ENCODE results near the gene RPS13. TPM values are rescaled to one million over a fixed set of nuclear protein-coding genes. Genes with fewer than 3 reads are reported as not detected.
"Not testable (repeated sequence)": the region's sequence is repeated elsewhere in the genome, so short reads cannot be mapped to it uniquely, and the experiment has no call there.

The RPS13 gene
- total and polyA plus RNA-seq, 2 donors (not counting 1 experiment from before 2014, with no cell fraction given): 941 to 1,064 TPM

- DNase-seq (ENCODE audit: low read depth in 2 of 2): no peak
- no peak overlapping the region for H3K4me3 ChIP-seq (replicated peaks in 1 of 4; ENCODE audit: control extremely low read depth in 1 of 4, insufficient read depth in 1 of 4, low read depth in 3 of 4, low read length in 4 of 4)
- H3K9ac ChIP-seq (ENCODE audit: insufficient read depth, low read length): no peak overlapping the region
- H3K9me3 ChIP-seq (ENCODE audit: control insufficient read depth, insufficient read depth, low read depth, low read length): no peaks in the 10 kb centered on the region
- no peak overlapping the region for H3K4me2 ChIP-seq (ENCODE audit: extremely low read depth, insufficient read depth, low read length)
- no peak overlapping the region for H3K27ac ChIP-seq (ENCODE audit: insufficient read depth, low read length)
- no peak overlapping the region for H2AFZ ChIP-seq (ENCODE audit: low read length)
- no peak for TF ChIP-seq EZH2 (IDR thresholded peaks at IDR 0.05; ENCODE audit: low read length, missing control alignments)
- TF ChIP-seq CTCF (conservative IDR thresholded peaks at IDR 0.05 in 1 of 2, IDR thresholded peaks at IDR 0.05 in 1 of 2; ENCODE audit: low read depth in 1 of 2, low read length in 2 of 2): no peak
- no peaks in the 10 kb centered on the region for H4K20me1 ChIP-seq (ENCODE audit: control insufficient read depth, extremely low read depth, insufficient read depth, low read length)
- H3K27me3 ChIP-seq (ENCODE audit: control insufficient read depth, insufficient read depth, low read length): no peaks in the 10 kb centered on the region
- H3K79me2 ChIP-seq (ENCODE audit: control insufficient read depth, insufficient read depth, low read length): no peaks in the 10 kb centered on the region
- no peaks in the 10 kb centered on the region for H3K4me1 ChIP-seq (ENCODE audit: control insufficient read depth, extremely low read depth, insufficient read depth, low read length)
- no peaks in the 10 kb centered on the region for H3K36me3 ChIP-seq (ENCODE audit: control insufficient read depth, insufficient read depth, low read length)
Observed at GRCh38 chr11:17102462-17102861, 25.0 kb upstream of the RPS13 start.

GRCh38 chr11:17098658-17099057 is 21.2 kb upstream of the RPS13 start:
- Histone ChIP-seq H3K4me3 (replicated peaks in 1 of 4; ENCODE audit: control extremely low read depth in 1 of 4, insufficient read depth in 1 of 4, low read depth in 3 of 4, low read length in 4 of 4) (no peak overlapping the region), H3K4me2 (ENCODE audit: extremely low read depth, insufficient read depth, low read length) (no peak overlapping the region), H4K20me1 (ENCODE audit: control insufficient read depth, extremely low read depth, insufficient read depth, low read length) (no peaks in the 10 kb centered on the region), H3K36me3 (ENCODE audit: control insufficient read depth, insufficient read depth, low read length) (peaks cover 2% of the 10 kb centered on the region), H3K9ac (ENCODE audit: insufficient read depth, low read length) (no peak overlapping the region), H3K4me1 (ENCODE audit: control insufficient read depth, extremely low read depth, insufficient read depth, low read length) (no peaks in the 10 kb centered on the region), H3K27me3 (ENCODE audit: control insufficient read depth, insufficient read depth, low read length) (no peaks in the 10 kb centered on the region), H3K9me3 (ENCODE audit: control insufficient read depth, insufficient read depth, low read depth, low read length) (no peaks in the 10 kb centered on the region), H3K27ac (ENCODE audit: insufficient read depth, low read length) (no peak overlapping the region), H2AFZ (ENCODE audit: low read length) (no peak overlapping the region), H3K79me2 (ENCODE audit: control insufficient read depth, insufficient read depth, low read length) (no peaks in the 10 kb centered on the region)
- no peak for DNase-seq (ENCODE audit: low read depth in 2 of 2)
- TF ChIP-seq EZH2 (IDR thresholded peaks at IDR 0.05; ENCODE audit: low read length, missing control alignments): no peak
- no peak for TF ChIP-seq CTCF (conservative IDR thresholded peaks at IDR 0.05 in 1 of 2, IDR thresholded peaks at IDR 0.05 in 1 of 2; ENCODE audit: low read depth in 1 of 2, low read length in 2 of 2)

GRCh38 chr11:17098038-17098437 is 20.6 kb upstream of the RPS13 start:
- Histone ChIP-seq H3K36me3 (ENCODE audit: control insufficient read depth, insufficient read depth, low read length) (peaks cover 2% of the 10 kb centered on the region), H3K27me3 (ENCODE audit: control insufficient read depth, insufficient read depth, low read length) (no peaks in the 10 kb centered on the region), H2AFZ (ENCODE audit: low read length) (no peak overlapping the region), H3K9ac (ENCODE audit: insufficient read depth, low read length) (no peak overlapping the region), H3K9me3 (ENCODE audit: control insufficient read depth, insufficient read depth, low read depth, low read length) (no peaks in the 10 kb centered on the region), H3K4me1 (ENCODE audit: control insufficient read depth, extremely low read depth, insufficient read depth, low read length) (no peaks in the 10 kb centered on the region), H3K4me3 (replicated peaks in 1 of 4; ENCODE audit: control extremely low read depth in 1 of 4, insufficient read depth in 1 of 4, low read depth in 3 of 4, low read length in 4 of 4) (no peak overlapping the region), H3K79me2 (ENCODE audit: control insufficient read depth, insufficient read depth, low read length) (no peaks in the 10 kb centered on the region), H3K4me2 (ENCODE audit: extremely low read depth, insufficient read depth, low read length) (no peak overlapping the region), H4K20me1 (ENCODE audit: control insufficient read depth, extremely low read depth, insufficient read depth, low read length) (no peaks in the 10 kb centered on the region), H3K27ac (ENCODE audit: insufficient read depth, low read length) (no peak overlapping the region)
- TF ChIP-seq EZH2 (IDR thresholded peaks at IDR 0.05; ENCODE audit: low read length, missing control alignments) (no peak), CTCF (conservative IDR thresholded peaks at IDR 0.05 in 1 of 2, IDR thresholded peaks at IDR 0.05 in 1 of 2; ENCODE audit: low read depth in 1 of 2, low read length in 2 of 2) (no peak)
- no peak for DNase-seq (ENCODE audit: low read depth in 2 of 2)

- H3K4me1 ChIP-seq (ENCODE audit: control insufficient read depth, extremely low read depth, insufficient read depth, low read length); H3K36me3 ChIP-seq (ENCODE audit: control insufficient read depth, insufficient read depth, low read length); H3K9ac ChIP-seq (ENCODE audit: insufficient read depth, low read length); H2AFZ ChIP-seq (ENCODE audit: low read length); H3K4me3 ChIP-seq (replicated peaks in 1 of 4; ENCODE audit: control extremely low read depth in 1 of 4, insufficient read depth in 1 of 4, low read depth in 3 of 4, low read length in 4 of 4); H3K79me2 ChIP-seq (ENCODE audit: control insufficient read depth, insufficient read depth, low read length); H3K4me2 ChIP-seq (ENCODE audit: extremely low read depth, insufficient read depth, low read length); H4K20me1 ChIP-seq (ENCODE audit: control insufficient read depth, extremely low read depth, insufficient read depth, low read length); H3K9me3 ChIP-seq (ENCODE audit: control insufficient read depth, insufficient read depth, low read depth, low read length); H3K27ac ChIP-seq (ENCODE audit: insufficient read depth, low read length); H3K27me3 ChIP-seq (ENCODE audit: control insufficient read depth, insufficient read depth, low read length); DNase-seq (ENCODE audit: low read depth in 2 of 2): not testable (repeated sequence)
Observed at GRCh38 chr11:17085976-17086375, 8.5 kb upstream of the RPS13 start.

All from fibroblast of lung (primary cell).